SK-N-SH (cell line): ENCODE results near the gene NIPAL3. TPM values are rescaled to one million over a fixed set of nuclear protein-coding genes. Genes with fewer than 3 reads are reported as not detected.

Experiments
- CTCF ChIA-PET: fragments of 300-600, 350-600 bp; formaldehyde crosslinking; extraction: SDS; loops from one replicate; lab custom pipeline; 2021; lab: Yijun Ruan, JAX
- POLR2A ChIA-PET: fragments of 350-600 bp; sonication (Branson Sonifier 250); formaldehyde crosslinking; extraction: SDS; loops from one replicate; lab custom pipeline; 2020; ENCODE audit warnings: antibody characterized with exemption, inconsistent platforms; lab: Yijun Ruan, JAX
- DNase-seq: peaks from one replicate; pipeline ENCODE4 v3.0.0; 2012
- H2AFZ ChIP-seq: fragments of 200-600 bp; sonication (generic); 2 replicates; pipeline ENCODE4 v1.8.1; 2016; ENCODE audit warnings: antibody characterized with exemption, mild to moderate bottlenecking, low read depth
- H3F3A ChIP-seq: fragments of 200-600 bp; sonication (generic); replicated peaks from 2 replicates; pipeline ENCODE3; 2016; ENCODE audit warnings: antibody characterized with exemption, mild to moderate bottlenecking; ENCODE audit not compliant: insufficient read depth
- H3K27ac ChIP-seq, 2 experiments: fragments of 200-500 bp in 1 of 2; fragments of 200-600 bp in 1 of 2; sonication (Bioruptor generic) in 1 of 2; sonication (generic), shearing (Covaris generic) in 1 of 2; 2 replicates each; pipeline versions ENCODE4 v1.5.1 to v1.6.1; 2014 to 2016; ENCODE audit warnings: low read depth in 2 of 2, inconsistent platforms in 1 of 2, low read length in 1 of 2, mild to moderate bottlenecking in 1 of 2, mixed read lengths in 1 of 2
- H3K27me3 ChIP-seq: fragments of 200-600 bp; sonication (generic), shearing (Covaris generic); 2 replicates; pipeline ENCODE4 v1.6.1; 2016; ENCODE audit warnings: mixed run types; ENCODE audit not compliant: insufficient read depth
- H3K36me3 ChIP-seq, 2 experiments: fragments of 200-500 bp in 1 of 2; fragments of 200-600 bp in 1 of 2; sonication (Bioruptor generic) in 1 of 2; sonication (generic) in 1 of 2; replicated peaks in 1 of 2; 2 replicates each; pipeline versions ENCODE3 to v1.5.1; 2014 to 2016; ENCODE audit warnings: low read length in 1 of 2, mild to moderate bottlenecking in 1 of 2; ENCODE audit not compliant: insufficient read depth in 2 of 2, control insufficient read depth in 1 of 2
- H3K4me1 ChIP-seq, 2 experiments: fragments of 200-500 bp in 1 of 2; fragments of 200-600 bp in 1 of 2; sonication (Bioruptor generic) in 1 of 2; sonication (generic), shearing (Covaris generic) in 1 of 2; 2 replicates each; pipeline versions ENCODE4 v1.5.1 to v1.6.1; 2014 to 2016; ENCODE audit warnings: low read depth in 1 of 2, low read length in 1 of 2, mixed run types in 1 of 2; ENCODE audit not compliant: insufficient read depth in 2 of 2, control insufficient read depth in 1 of 2
- H3K4me2 ChIP-seq: fragments of 200-600 bp; sonication (generic), shearing (Covaris generic); 2 replicates; pipeline ENCODE4 v1.6.1; 2017; ENCODE audit warnings: mixed run types
- H3K4me3 ChIP-seq, 2 experiments: fragments of 200-500 bp in 1 of 2; fragments of 200-600 bp in 1 of 2; sonication (Bioruptor generic) in 1 of 2; sonication (generic), shearing (Covaris generic) in 1 of 2; 2 replicates each; pipeline versions ENCODE4 v1.5.1 to v1.8.1; 2014 to 2016; ENCODE audit warnings: low read depth in 2 of 2, inconsistent platforms in 1 of 2, low read length in 1 of 2, mild to moderate bottlenecking in 1 of 2, mixed read lengths in 1 of 2, moderate library complexity in 1 of 2
- H3K79me2 ChIP-seq: fragments of 200-600 bp; sonication (generic); 2 replicates; pipeline ENCODE4 v1.8.1; 2017; ENCODE audit warnings: mild to moderate bottlenecking; ENCODE audit not compliant: insufficient read depth
- H3K9ac ChIP-seq: fragments of 200-600 bp; sonication (generic); 2 replicates; pipeline ENCODE4 v1.6.1; 2017; ENCODE audit warnings: mixed run types
- H3K9me2 ChIP-seq: fragments of 200-600 bp; sonication (generic); 2 replicates; pipeline ENCODE4 v1.6.1; 2017; ENCODE audit warnings: mixed run types
- H3K9me3 ChIP-seq: fragments of 200-600 bp; sonication (generic); 2 replicates; pipeline ENCODE4 v1.6.1; 2017; ENCODE audit warnings: mixed run types, mild to moderate bottlenecking, moderate library complexity
- H4K20me1 ChIP-seq: fragments of 200-600 bp; sonication (generic); 2 replicates; pipeline ENCODE4 v1.6.1; 2017; ENCODE audit warnings: mild to moderate bottlenecking, mixed run types; ENCODE audit not compliant: insufficient read depth
- CTCF ChIP-seq: fragments of 200-600 bp; sonication (generic); IDR thresholded peaks from 2 replicates; pipeline ENCODE4 v1.6.1; 2017; ENCODE audit warnings: antibody characterized with exemption, mild to moderate bottlenecking, moderate library complexity
- ELF1 ChIP-seq: IDR thresholded peaks from 2 replicates; pipeline ENCODE4 v1.4.0; 2012
- MAX ChIP-seq: IDR thresholded peaks from 2 replicates; pipeline ENCODE4 v1.4.0; 2012; ENCODE audit warnings: low read depth
- MXI1 ChIP-seq: IDR thresholded peaks from 2 replicates; pipeline ENCODE4 v1.6.1; 2012; ENCODE audit warnings: mild to moderate bottlenecking, low read depth, low read length, improper control_type of control experiment
- PBX3 ChIP-seq: IDR thresholded peaks from 2 replicates; pipeline ENCODE4; 2012
- RAD21 ChIP-seq: IDR thresholded peaks from 2 replicates; pipeline ENCODE4 v1.6.1; 2012; ENCODE audit warnings: mild to moderate bottlenecking, low read length
- RCOR1 ChIP-seq: fragments of 150-350 bp; IDR thresholded peaks from 2 replicates; pipeline ENCODE4 v1.6.1; 2017; ENCODE audit warnings: antibody characterized with exemption, low read length
- REST ChIP-seq: IDR thresholded peaks from 2 replicates; pipeline ENCODE4 v1.6.1; 2012; ENCODE audit warnings: mild to moderate bottlenecking, low read depth, low read length, moderate library complexity
- RFX5 ChIP-seq: IDR thresholded peaks from 2 replicates; pipeline ENCODE4 v1.6.1; 2012; ENCODE audit warnings: mild to moderate bottlenecking, improper control_type of control experiment, low read length
- SIN3A ChIP-seq: IDR thresholded peaks from 2 replicates; pipeline ENCODE4 v1.6.1; 2012; ENCODE audit warnings: low read depth, mild to moderate bottlenecking, low read length, moderate library complexity, borderline replicate concordance
- WGBS: methylation state at CpG from one replicate; pipeline ENCODE4 v1.1.6; 2017; ENCODE audit warnings: low lambda C conversion rate; 5-methylcytosine and 5-hydroxymethylcytosine counted together
- polyA plus RNA-seq, 3 experiments: library from polyadenylated mRNA; depleted of rRNA; stranded (reverse); fragments of >200 nt; gene quantifications; 2 replicates each; pipeline ENCODE4 v1.2.3, GENCODE V29; 2012

NIPAL3 gene
- polyA plus RNA-seq, 1 of the 3 experiments (the other 2 are of a cell fraction), result 20.3 TPM

GRCh38 chr1:24414775-24415333, 748 bp upstream of the NIPAL3 start:
- CTCF ChIA-PET, result interaction anchor here (0.8 to 2.9 kb wide), 43 partner anchors 8 to 483 kb away, joined by 3 to 24 read pairs (median 5); no protein-coding TSS in a partner anchor
- WGBS, result 88% methylated on average over 22 of the region's 22 CpGs
- H3K4me2 ChIP-seq, result peak overlapping the region; percentile 91; the same call in 1 of the 2 replicates

GRCh38 chr1:24415910-24416665, 486 bp downstream of the NIPAL3 start:
- peak; percentile 38 for DNase-seq
- Histone ChIP-seq H3F3A (peaks cover 16% of the 10 kb centered on the region), H3K79me2 (peaks cover 38% of the 10 kb centered on the region; the same call in 1 of the 2 replicates), H3K9ac (peak overlapping the region; percentile 64), H3K4me1 (peaks cover 17 to 39% of the 10 kb centered on the region in 2 experiments), H3K9me3 (no peaks in the 10 kb centered on the region), H4K20me1 (no peaks in the 10 kb centered on the region), H3K27me3 (no peaks in the 10 kb centered on the region), H3K4me3 (peak overlapping the region; percentile 66 to 91), H3K4me2 (peak overlapping the region; percentile 91), H3K27ac (peak overlapping the region in 1 of 2 experiments; percentile 82; a peak in 3 of 4 replicates), H3K36me3 (peaks cover 0 to 6% of the 10 kb centered on the region in 2 experiments), H3K9me2 (no peaks in the 10 kb centered on the region), H2AFZ (peak overlapping the region; percentile 87)
- CTCF ChIA-PET, result interaction anchor here (0.6 to 2.9 kb wide), 45 partner anchors 9 to 481 kb away, joined by 3 to 24 read pairs (median 4); no protein-coding TSS in a partner anchor
- WGBS, result 9% methylated on average over 29 of the region's 35 CpGs
- TF ChIP-seq RCOR1, result no peak
- no peak for TF ChIP-seq REST
- no peak for TF ChIP-seq PBX3
- 0 out of 2 replicates have a peak, but pooled peaks have one; percentile 20 for TF ChIP-seq ELF1
- TF ChIP-seq SIN3A, result no peak
- TF ChIP-seq MXI1, result peak; percentile 35
- TF ChIP-seq RFX5, result no peak
- no peak for TF ChIP-seq RAD21
- no peak for TF ChIP-seq CTCF
- POLR2A ChIA-PET, result no interaction called here

More at GRCh38 chr1:24414775-24415333, 748 bp upstream of the NIPAL3 start:
- Histone ChIP-seq H3K4me1 (peaks cover 17 to 39% of the 10 kb centered on the region in 2 experiments), H3K27me3 (no peaks in the 10 kb centered on the region), H2AFZ (no peak overlapping the region; the same call in 1 of the 2 replicates), H3F3A (peaks cover 21% of the 10 kb centered on the region), H3K27ac (no peak overlapping the region; a peak in 1 of 4 replicates), H3K9me2 (no peaks in the 10 kb centered on the region), H3K79me2 (peaks cover 45% of the 10 kb centered on the region; the same call in 1 of the 2 replicates), H4K20me1 (no peaks in the 10 kb centered on the region), H3K4me3 (no peak overlapping the region; a peak in 2 of 4 replicates), H3K9me3 (no peaks in the 10 kb centered on the region), H3K9ac (no peak overlapping the region), H3K36me3 (no peaks in the 10 kb centered on the region)
- no peak for DNase-seq
- TF ChIP-seq MAX (no peak), RCOR1 (no peak)
- POLR2A ChIA-PET, result interaction anchor here (0.6 kb wide), 1 partner anchor 100 kb away, joined by 3 read pairs; no protein-coding TSS in a partner anchor
